H9 (cell line): ENCODE measurements around the gene SLC46A3. TPM values are rescaled to one million over a fixed set of nuclear protein-coding genes. Genes with fewer than 3 reads are reported as not detected.

Experiments used
- DNase-seq: peaks from one replicate; pipeline ENCODE4 v3.0.0-alpha.2; 2017
- H2AFZ ChIP-seq: one replicate; pipeline ENCODE4 v1.6.1; 2013; ENCODE audit warnings: mild to moderate bottlenecking, low read length, control low read depth, moderate library complexity
- H2AK5ac ChIP-seq: 2 replicates; pipeline ENCODE4 v1.6.1; 2013; ENCODE audit warnings: low read length, control low read depth, mixed read lengths; ENCODE audit not compliant: insufficient read length
- H2BK120ac ChIP-seq: one replicate; pipeline ENCODE4 v1.6.1; 2013; ENCODE audit warnings: low read depth, mild to moderate bottlenecking, low read length, control low read depth, inconsistent platforms; ENCODE audit not compliant: poor library complexity, severe bottlenecking
- H2BK12ac ChIP-seq: 2 replicates; pipeline ENCODE4 v1.6.1; 2013; ENCODE audit warnings: low read length, control low read depth, mixed read lengths, low read depth; ENCODE audit not compliant: insufficient read length
- H2BK15ac ChIP-seq: 2 replicates; pipeline ENCODE4 v1.6.1; 2013; ENCODE audit warnings: low read depth, low read length, control low read depth
- H2BK20ac ChIP-seq: one replicate; pipeline ENCODE4 v1.6.1; 2013; ENCODE audit warnings: low read depth, mild to moderate bottlenecking, low read length, control low read depth, inconsistent platforms; ENCODE audit not compliant: poor library complexity, severe bottlenecking
- H2BK5ac ChIP-seq: 2 replicates; pipeline ENCODE4 v1.6.1; 2013; ENCODE audit warnings: low read length, control low read depth, mixed read lengths; ENCODE audit not compliant: insufficient read length
- H3K14ac ChIP-seq: 2 replicates; pipeline ENCODE4 v1.6.1; 2013; ENCODE audit warnings: low read length, control low read depth; ENCODE audit not compliant: insufficient read depth
- H3K18ac ChIP-seq: 2 replicates; pipeline ENCODE4 v1.6.1; 2013; ENCODE audit warnings: low read depth, mild to moderate bottlenecking, mixed read lengths, low read length, control low read depth; ENCODE audit not compliant: insufficient read length
- H3K23ac ChIP-seq: 2 replicates; pipeline ENCODE4 v1.6.1; 2013; ENCODE audit warnings: low read length, control low read depth, mixed read lengths, low read depth; ENCODE audit not compliant: insufficient read length
- H3K23me2 ChIP-seq: 2 replicates; pipeline ENCODE4 v1.6.1; 2013; ENCODE audit warnings: low read depth, mild to moderate bottlenecking, mixed read lengths, low read length, control low read depth; ENCODE audit not compliant: insufficient read length, poor library complexity, severe bottlenecking
- H3K27ac ChIP-seq: 2 replicates; pipeline ENCODE4 v1.5.1; 2013; ENCODE audit warnings: low read length, control low read depth, mixed read lengths, low read depth; ENCODE audit not compliant: insufficient read length
- H3K27me3 ChIP-seq: 2 replicates; pipeline ENCODE4 v1.6.1; 2013; ENCODE audit warnings: low read length, control low read depth, inconsistent platforms; ENCODE audit not compliant: insufficient read depth
- H3K4ac ChIP-seq: 2 replicates; pipeline ENCODE4 v1.6.1; 2013; ENCODE audit warnings: low read depth, mild to moderate bottlenecking, control low read depth, inconsistent platforms, low read length, moderate library complexity
- H3K4me1 ChIP-seq: 2 replicates; pipeline ENCODE4 v1.6.1; 2013; ENCODE audit warnings: low read length, control low read depth, inconsistent platforms; ENCODE audit not compliant: insufficient read depth
- H3K4me2 ChIP-seq: 2 replicates; pipeline ENCODE4 v1.6.1; 2013; ENCODE audit warnings: low read length, control low read depth, mixed read lengths; ENCODE audit not compliant: insufficient read length, insufficient read depth
- H3K56ac ChIP-seq: 2 replicates; pipeline ENCODE4 v1.6.1; 2013; ENCODE audit warnings: low read depth, mild to moderate bottlenecking, mixed read lengths, low read length, control low read depth; ENCODE audit not compliant: insufficient read length
- H3K79me1 ChIP-seq: 2 replicates; pipeline ENCODE4 v1.6.1; 2013; ENCODE audit warnings: low read depth, mild to moderate bottlenecking, moderate library complexity, low read length, control low read depth, inconsistent platforms; ENCODE audit not compliant: insufficient read depth, poor library complexity, severe bottlenecking
- H3K79me2 ChIP-seq: 2 replicates; pipeline ENCODE4 v1.6.1; 2013; ENCODE audit warnings: low read length, control low read depth, inconsistent platforms; ENCODE audit not compliant: insufficient read depth
- H3K9ac ChIP-seq: 2 replicates; pipeline ENCODE4 v1.6.1; 2013; ENCODE audit warnings: low read length, control low read depth, mixed read lengths; ENCODE audit not compliant: insufficient read length; ENCODE audit errors: extremely low read depth
- H3K9me3 ChIP-seq: one replicate; pipeline ENCODE4 v1.6.1; 2013; ENCODE audit warnings: low read depth, low read length, inconsistent platforms; ENCODE audit not compliant: control insufficient read depth
- H3T11ph ChIP-seq: one replicate; pipeline ENCODE4 v1.6.1; 2013; ENCODE audit warnings: mild to moderate bottlenecking, low read length, control low read depth, inconsistent platforms
- H4K20me1 ChIP-seq: one replicate; pipeline ENCODE4 v1.6.1; 2013; ENCODE audit not compliant: control insufficient read depth, insufficient read length, insufficient read depth
- H4K5ac ChIP-seq: 2 replicates; pipeline ENCODE4 v1.6.1; 2013; ENCODE audit warnings: low read depth, mild to moderate bottlenecking, mixed read lengths, low read length, control low read depth; ENCODE audit not compliant: insufficient read length
- H4K8ac ChIP-seq: replicated peaks from 2 replicates; pipeline ENCODE4 v1.6.1; 2013; ENCODE audit warnings: low read length, control low read depth, mixed read lengths, low read depth; ENCODE audit not compliant: insufficient read length
- H4K91ac ChIP-seq: 2 replicates; pipeline ENCODE4 v1.6.1; 2013; ENCODE audit warnings: low read depth, mild to moderate bottlenecking, moderate library complexity, mixed read lengths, low read length, control low read depth; ENCODE audit not compliant: insufficient read length
- H3K27ac Mint-ChIP-seq, 3 experiments: 2 replicates in 2 of 3; 3 replicates in 1 of 3; pipeline ENCODE4 v1.8.0; 2020 to 2021; ENCODE audit warnings: mixed read lengths in 3 of 3, mild to moderate bottlenecking in 1 of 3, moderate library complexity in 1 of 3
- H3K27me3 Mint-ChIP-seq: 2 replicates; pipeline ENCODE4 v1.8.0; 2021; ENCODE audit warnings: low read depth, mild to moderate bottlenecking, moderate library complexity, mixed read lengths
- H3K36me3 Mint-ChIP-seq, 3 experiments: 2 replicates in 2 of 3; 3 replicates in 1 of 3; pipeline ENCODE4 v1.8.0; 2020 to 2021; ENCODE audit warnings: low read depth in 3 of 3, mixed read lengths in 3 of 3; ENCODE audit not compliant: insufficient read depth in 1 of 3
- H3K4me1 Mint-ChIP-seq, 2 experiments: 2 replicates each; pipeline ENCODE4 v1.8.0; 2020; ENCODE audit warnings: mixed read lengths in 2 of 2
- H3K4me3 Mint-ChIP-seq, 2 experiments: 2 replicates in 1 of 2; 3 replicates in 1 of 2; pipeline ENCODE4 v1.8.0; 2020 to 2021; ENCODE audit warnings: mild to moderate bottlenecking in 2 of 2, mixed read lengths in 2 of 2, moderate library complexity in 1 of 2
- H3K9me3 Mint-ChIP-seq, 2 experiments: 2 replicates in 1 of 2; 3 replicates in 1 of 2; pipeline ENCODE4 v1.8.0; 2020; ENCODE audit warnings: mild to moderate bottlenecking in 2 of 2, mixed read lengths in 2 of 2, moderate library complexity in 1 of 2
- CTCF ChIP-seq: fragments of 200-600 bp; sonication (generic); conservative IDR thresholded peaks from 3 replicates; pipeline ENCODE4 v1.8.0; 2021; ENCODE audit warnings: antibody characterized with exemption, mild to moderate bottlenecking
- WGBS: extraction: QIAGEN DNeasy Blood & Tissue Kit; methylation state at CpG from one replicate; pipeline ENCODE4 v1.1.7; 2013; ENCODE audit warnings: missing lambda C conversion rate, low lambda C conversion rate, mixed read lengths; ENCODE audit not compliant: insufficient read length; ENCODE audit errors: extremely low coverage; 5-methylcytosine and 5-hydroxymethylcytosine counted together
- long read RNA-seq: library from polyadenylated mRNA; unstranded; transcript quantifications from one replicate; pipeline ENCODE4 v2.0.0, GENCODE V29; 2020
- total RNA-seq: library from RNA; stranded (reverse); gene quantifications from 2 replicates; pipeline ENCODE4 v1.2.1, GENCODE V29; 2021

SLC46A3 gene
- 0.22 and 0.26 TPM in 2 replicates for total RNA-seq
- long read RNA-seq, partial matches to known transcripts = 0 of 2 reads
- long read RNA-seq, other reads (novel, unspliced or antisense) = 1 of 2 reads

DNA sequence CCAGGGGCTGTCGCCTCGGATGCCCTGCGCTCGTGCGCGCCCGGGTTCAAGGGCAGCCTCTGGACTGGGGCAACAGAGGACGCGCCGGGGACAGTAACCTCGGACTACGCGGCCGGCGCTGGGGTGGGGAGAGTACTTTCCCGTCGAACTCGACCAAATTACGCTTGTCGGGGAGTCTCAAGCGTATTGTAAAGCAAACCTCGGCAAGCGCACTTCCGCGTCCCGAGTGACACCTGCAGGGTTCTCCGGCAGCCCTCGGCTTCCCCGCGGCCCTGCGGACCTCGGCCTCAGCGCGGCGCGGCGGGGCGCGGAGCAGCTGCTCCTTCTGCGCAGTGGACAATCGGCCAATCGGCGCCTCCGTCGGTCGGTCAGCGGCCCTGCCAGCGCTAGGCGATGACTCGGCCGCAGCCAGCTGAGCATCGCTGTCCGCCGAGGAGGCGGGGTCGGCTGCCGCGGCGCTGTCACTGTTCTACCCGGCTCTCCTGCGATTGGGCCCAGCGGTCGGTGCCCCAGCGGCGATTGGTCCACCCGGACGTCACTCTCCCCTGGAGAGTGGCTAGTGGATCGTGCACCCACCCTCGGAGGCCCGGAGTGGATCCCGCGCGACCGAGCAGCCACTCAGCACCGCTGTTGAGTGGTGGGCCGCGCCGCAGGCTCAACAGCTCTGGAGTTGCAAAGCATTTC, at the start of gene SLC46A3:
TSS of gene SLC46A3 (minus strand) at position 428 of the 684 bp plus-strand sequence. CDS start 972 bp downstream, outside the sequence.
- H3K36me3 Mint-ChIP-seq = no peaks in the 10 kb centered on the region; a peak in 1 of 7 replicates
- no peak within 1 kb of the TSS for H3K27ac ChIP-seq
- H4K20me1 ChIP-seq = no peaks in the 10 kb centered on the region
- H2AK5ac ChIP-seq = no peak within 1 kb of the TSS
- peak; percentile 98 for DNase-seq
- peak within 1 kb of the TSS; percentile 68 for H3K4me2 ChIP-seq
- no peaks in the 10 kb centered on the region for H3K9me3 ChIP-seq
- peaks cover 4% of the 10 kb centered on the region for H3K23me2 ChIP-seq
- no peak within 1 kb of the TSS for H2BK15ac ChIP-seq
- WGBS = no CpG with 5 or more reads among the region's 78 CpGs
- H3K56ac ChIP-seq = no peak within 1 kb of the TSS
- no peak within 1 kb of the TSS for H2AFZ ChIP-seq
- no peak within 1 kb of the TSS for H2BK12ac ChIP-seq
- TF ChIP-seq CTCF = no peak
- no peak within 1 kb of the TSS; the same call in 1 of the 2 replicates for H3K14ac ChIP-seq
- H3K4ac ChIP-seq = no peak within 1 kb of the TSS
- peak within 1 kb of the TSS; percentile 92 for H3K4me3 Mint-ChIP-seq
- H3K27me3 Mint-ChIP-seq = peaks cover 34% of the 10 kb centered on the region
- H3K4me1 ChIP-seq = no peaks in the 10 kb centered on the region
- H3K9me3 Mint-ChIP-seq = no peaks in the 10 kb centered on the region; a peak in 1 of 5 replicates
- no peak within 1 kb of the TSS for H3T11ph ChIP-seq
- H3K79me1 ChIP-seq = no peaks in the 10 kb centered on the region
- no peaks in the 10 kb centered on the region for H3K79me2 ChIP-seq
- no peak within 1 kb of the TSS for H4K91ac ChIP-seq
- H2BK5ac ChIP-seq = no peak within 1 kb of the TSS
- H3K4me1 Mint-ChIP-seq = peaks cover 12 to 14% of the 10 kb centered on the region in 2 experiments
- H2BK120ac ChIP-seq = no peak within 1 kb of the TSS
- H3K27ac Mint-ChIP-seq = peak within 1 kb of the TSS in 2 of 3 experiments; percentile 21 to 71; a peak in 3 of 7 replicates
- no peak within 1 kb of the TSS for H4K8ac ChIP-seq
- H3K9ac ChIP-seq = peak within 1 kb of the TSS; percentile 11
- H3K27me3 ChIP-seq = no peaks in the 10 kb centered on the region; the same call in 1 of the 2 replicates
- H2BK20ac ChIP-seq = no peak within 1 kb of the TSS
- H3K18ac ChIP-seq = no peak within 1 kb of the TSS
- no peak within 1 kb of the TSS for H3K23ac ChIP-seq
- no peak within 1 kb of the TSS for H4K5ac ChIP-seq
